Astrocyte (in vitro differentiated cells and primary cell): ENCODE results near the gene PCYOX1L. TPM values are rescaled to one million over a fixed set of nuclear protein-coding genes. Genes with fewer than 3 reads are reported as not detected.

Source experiments
- DNase-seq: peaks from one replicate; pipeline ENCODE4 v3.0.0-alpha.2; 2010; ENCODE audit warnings: low read depth
- FAIRE-seq: peaks from 2 replicates; lab custom pipeline; 2011; peaks lifted over from hg19 to GRCh38; lab: Jason Lieb, UNC
- H2AFZ ChIP-seq: 2 replicates; pipeline ENCODE4 v1.6.0; 2012; ENCODE audit warnings: low read depth, low read length, inconsistent platforms
- H3K27ac ChIP-seq: 2 replicates; pipeline ENCODE4 v1.5.1; 2011; ENCODE audit warnings: low read depth, low read length, inconsistent platforms
- H3K27me3 ChIP-seq: 2 replicates; pipeline ENCODE4 v1.6.0; 2011; ENCODE audit warnings: low read length, inconsistent platforms; ENCODE audit not compliant: insufficient read depth
- H3K36me3 ChIP-seq: 2 replicates; pipeline ENCODE4 v1.5.1; 2011; ENCODE audit warnings: low read length, inconsistent platforms; ENCODE audit not compliant: insufficient read depth
- H3K4me1 ChIP-seq: 2 replicates; pipeline ENCODE4 v1.5.1; 2011; ENCODE audit warnings: low read length, inconsistent platforms; ENCODE audit not compliant: insufficient read depth
- H3K4me2 ChIP-seq: 2 replicates; pipeline ENCODE4 v1.6.0; 2012; ENCODE audit warnings: low read length, inconsistent platforms
- H3K4me3 ChIP-seq: 2 replicates; pipeline ENCODE4 v1.5.1; 2011; ENCODE audit warnings: low read depth, mild to moderate bottlenecking, low read length, inconsistent platforms; ENCODE audit not compliant: insufficient read depth
- H3K79me2 ChIP-seq: 2 replicates; pipeline ENCODE4 v1.6.0; 2012; ENCODE audit warnings: mild to moderate bottlenecking, low read length, inconsistent platforms; ENCODE audit not compliant: insufficient read depth
- H3K9ac ChIP-seq: 2 replicates; pipeline ENCODE4 v1.6.0; 2012; ENCODE audit warnings: mild to moderate bottlenecking, low read length, inconsistent platforms
- H3K9me3 ChIP-seq: 2 replicates; pipeline ENCODE4 v1.5.1; 2012; ENCODE audit warnings: low read depth, mild to moderate bottlenecking, low read length, inconsistent platforms; ENCODE audit not compliant: insufficient read depth
- H4K20me1 ChIP-seq: 2 replicates; pipeline ENCODE4 v1.6.0; 2012; ENCODE audit warnings: low read length, inconsistent platforms; ENCODE audit not compliant: insufficient read depth
- H3K27ac Mint-ChIP-seq: one replicate; pipeline ENCODE4 v1.8.0; 2021; ENCODE audit warnings: mild to moderate bottlenecking, mixed read lengths; ENCODE audit not compliant: unreplicated experiment
- H3K27me3 Mint-ChIP-seq: one replicate; pipeline ENCODE4 v1.8.0; 2021; ENCODE audit warnings: low read depth, mixed read lengths; ENCODE audit not compliant: unreplicated experiment
- H3K36me3 Mint-ChIP-seq: one replicate; pipeline ENCODE4 v1.8.0; 2021; ENCODE audit warnings: low read depth, mixed read lengths; ENCODE audit not compliant: unreplicated experiment
- H3K4me1 Mint-ChIP-seq: one replicate; pipeline ENCODE4 v1.8.0; 2021; ENCODE audit warnings: low read depth, mixed read lengths; ENCODE audit not compliant: unreplicated experiment
- H3K4me3 Mint-ChIP-seq: one replicate; pipeline ENCODE4 v1.8.0; 2021; ENCODE audit warnings: mild to moderate bottlenecking, moderate library complexity, mixed read lengths; ENCODE audit not compliant: unreplicated experiment
- H3K9me3 Mint-ChIP-seq: one replicate; pipeline ENCODE4 v1.8.0; 2021; ENCODE audit warnings: mild to moderate bottlenecking, mixed read lengths; ENCODE audit not compliant: unreplicated experiment
- CTCF ChIP-seq: IDR thresholded peaks from 2 replicates; pipeline ENCODE4 v1.5.1; 2011; ENCODE audit warnings: low read depth, mild to moderate bottlenecking, inconsistent platforms, low read length, moderate library complexity; ENCODE audit not compliant: insufficient read depth
- EZH2 ChIP-seq: IDR thresholded peaks from 2 replicates; pipeline ENCODE4 v1.6.1; 2012; ENCODE audit warnings: mild to moderate bottlenecking, low read length, inconsistent platforms; ENCODE audit not compliant: insufficient read depth
- total RNA-seq: library from RNA; stranded (reverse); gene quantifications from 2 replicates; pipeline ENCODE4 v1.2.1, GENCODE V29; 2021

The PCYOX1L gene
- total RNA-seq, 1 donor from 2014 or later = 16.6 TPM

- no peak overlapping the region for H3K4me3 Mint-ChIP-seq
- Histone ChIP-seq H2AFZ (no peak overlapping the region), H3K27me3 (no peaks in the 10 kb centered on the region), H3K4me1 (peaks cover 14% of the 10 kb centered on the region), H3K9me3 (no peaks in the 10 kb centered on the region), H3K36me3 (no peaks in the 10 kb centered on the region), H3K4me3 (no peak overlapping the region), H3K79me2 (no peaks in the 10 kb centered on the region), H3K9ac (no peak overlapping the region), H4K20me1 (no peaks in the 10 kb centered on the region), H3K27ac (no peak overlapping the region), H3K4me2 (no peak overlapping the region)
- H3K36me3 Mint-ChIP-seq = no peaks in the 10 kb centered on the region
- no peak for DNase-seq
- TF ChIP-seq CTCF = no peak
- no peak for TF ChIP-seq EZH2
- peak; percentile 9 for FAIRE-seq
- no peaks in the 10 kb centered on the region for H3K9me3 Mint-ChIP-seq
- H3K4me1 Mint-ChIP-seq = peaks cover 29% of the 10 kb centered on the region
- no peaks in the 10 kb centered on the region for H3K27me3 Mint-ChIP-seq
- no peak overlapping the region for H3K27ac Mint-ChIP-seq
Observed at GRCh38 chr5:149399775-149400174, 41.9 kb downstream of the PCYOX1L start.

- H3K4me3 ChIP-seq = no peak overlapping the region
- H3K27ac Mint-ChIP-seq = no peak overlapping the region
- FAIRE-seq (no peak), DNase-seq (no peak)
- H3K4me1 Mint-ChIP-seq = peaks cover 34% of the 10 kb centered on the region
- H4K20me1 ChIP-seq = no peaks in the 10 kb centered on the region
- no peaks in the 10 kb centered on the region for H3K27me3 Mint-ChIP-seq
- no peaks in the 10 kb centered on the region for H3K9me3 Mint-ChIP-seq
- H3K79me2 ChIP-seq = no peaks in the 10 kb centered on the region
- TF ChIP-seq CTCF (no peak), EZH2 (no peak)
- H3K27ac ChIP-seq = no peak overlapping the region
- no peak overlapping the region for H3K4me2 ChIP-seq
- H3K27me3 ChIP-seq = no peaks in the 10 kb centered on the region
- H3K9me3 ChIP-seq = no peaks in the 10 kb centered on the region
- no peaks in the 10 kb centered on the region for H3K36me3 Mint-ChIP-seq
- H3K36me3 ChIP-seq = no peaks in the 10 kb centered on the region
- no peak overlapping the region for H3K4me3 Mint-ChIP-seq
- H3K9ac ChIP-seq = no peak overlapping the region
- H3K4me1 ChIP-seq = peaks cover 20% of the 10 kb centered on the region
- H2AFZ ChIP-seq = no peak overlapping the region
Observed at GRCh38 chr5:149400304-149400703, 42.5 kb downstream of the PCYOX1L start.

GRCh38 chr5:149401051-149401450 lies 43.2 kb downstream of the PCYOX1L start:
- Histone ChIP-seq H3K4me3 (no peak overlapping the region), H3K4me2 (no peak overlapping the region), H3K27ac (no peak overlapping the region), H3K9me3 (no peaks in the 10 kb centered on the region), H3K79me2 (no peaks in the 10 kb centered on the region), H2AFZ (no peak overlapping the region), H3K36me3 (no peaks in the 10 kb centered on the region), H3K4me1 (peaks cover 27% of the 10 kb centered on the region), H3K9ac (no peak overlapping the region), H3K27me3 (no peaks in the 10 kb centered on the region), H4K20me1 (no peaks in the 10 kb centered on the region)
- H3K27ac Mint-ChIP-seq = no peak overlapping the region
- no peaks in the 10 kb centered on the region for H3K9me3 Mint-ChIP-seq
- H3K4me1 Mint-ChIP-seq = peaks cover 41% of the 10 kb centered on the region
- TF ChIP-seq EZH2 = no peak
- TF ChIP-seq CTCF = no peak
- DNase-seq (no peak), FAIRE-seq (no peak)
- no peaks in the 10 kb centered on the region for H3K36me3 Mint-ChIP-seq
- H3K27me3 Mint-ChIP-seq = no peaks in the 10 kb centered on the region
- H3K4me3 Mint-ChIP-seq = no peak overlapping the region
